HepG2 (cell line): ENCODE results near the gene GPAT3. TPM values are rescaled to one million over a fixed set of nuclear protein-coding genes. Genes with fewer than 3 reads are reported as not detected.
A peak's percentile ranks its signal among the peaks of the same experiment; 100 is the strongest.

Experiments
- ARID2 ChIP-seq: sonication (generic); formaldehyde crosslinking; IDR thresholded peaks from 2 replicates; pipeline ENCODE4 v1.8.1; 2022; ENCODE audit warnings: mild to moderate bottlenecking, missing genetic modification reagents, borderline replicate concordance
- ATF7-NPFF ChIP-seq: sonication (generic); formaldehyde crosslinking; IDR thresholded peaks from 2 replicates; pipeline ENCODE4 v1.8.1; 2023; ENCODE audit warnings: mild to moderate bottlenecking, low read depth, missing genetic modification reagents, moderate library complexity
- E2F1 ChIP-seq: sonication (generic); formaldehyde crosslinking; IDR thresholded peaks from 2 replicates; pipeline ENCODE4 v1.5.0; 2020; ENCODE audit warnings: missing genetic modification reagents
- HCFC1 ChIP-seq: fragments of 150-350 bp; IDR thresholded peaks from 2 replicates; pipeline ENCODE4 v1.6.1; 2014; ENCODE audit warnings: low read depth, low read length
- HIC2 ChIP-seq: sonication (generic); formaldehyde crosslinking; IDR thresholded peaks from 2 replicates; pipeline ENCODE4 v1.9.0; 2022; ENCODE audit warnings: low read depth, missing genetic modification reagents
- MEF2D ChIP-seq: sonication (generic); formaldehyde crosslinking; IDR thresholded peaks from 2 replicates; pipeline ENCODE4 v1.5.1; 2020; ENCODE audit warnings: mild to moderate bottlenecking, missing genetic modification reagents
- PHF8 ChIP-seq: sonication (generic); formaldehyde crosslinking; IDR thresholded peaks from 2 replicates; pipeline ENCODE4 v1.5.0; 2020; ENCODE audit warnings: missing genetic modification reagents
- ZBTB1 ChIP-seq: sonication (generic); formaldehyde crosslinking; IDR thresholded peaks from 2 replicates; pipeline ENCODE4 v1.4.0; 2020; ENCODE audit warnings: missing genetic modification reagents, borderline replicate concordance
- ZKSCAN5 ChIP-seq: sonication (generic); formaldehyde crosslinking; IDR thresholded peaks from 2 replicates; pipeline ENCODE4 v1.5.1; 2020; ENCODE audit warnings: mild to moderate bottlenecking, missing genetic modification reagents
- ZNF432 ChIP-seq: sonication (generic); formaldehyde crosslinking; IDR thresholded peaks from 2 replicates; pipeline ENCODE4 v1.5.0; 2020; ENCODE audit warnings: missing genetic modification reagents, mild to moderate bottlenecking, borderline replicate concordance
- ZNF607 ChIP-seq: sonication (generic); formaldehyde crosslinking; IDR thresholded peaks from 2 replicates; pipeline ENCODE4 v1.5.1; 2020; ENCODE audit warnings: missing genetic modification reagents, mild to moderate bottlenecking, borderline replicate concordance
- ZNF660 ChIP-seq: sonication (generic); formaldehyde crosslinking; IDR thresholded peaks from 2 replicates; pipeline ENCODE4 v1.5.1; 2020; ENCODE audit warnings: mild to moderate bottlenecking, low read depth, missing genetic modification reagents, borderline replicate concordance
- ZNF704 ChIP-seq: sonication (generic); formaldehyde crosslinking; IDR thresholded peaks from 2 replicates; pipeline ENCODE4 v1.8.1; 2023; ENCODE audit warnings: mild to moderate bottlenecking, inconsistent platforms, moderate library complexity, missing genetic modification reagents, borderline replicate concordance
- ZNF747 ChIP-seq: sonication (generic); formaldehyde crosslinking; IDR thresholded peaks from 2 replicates; pipeline ENCODE4 v1.8.1; 2023; ENCODE audit warnings: missing genetic modification reagents, mild to moderate bottlenecking, borderline replicate concordance
- ZUFSP ChIP-seq: sonication (generic); formaldehyde crosslinking; IDR thresholded peaks from 2 replicates; pipeline ENCODE4 v1.9.0; 2021; ENCODE audit warnings: missing genetic modification reagents, mild to moderate bottlenecking, borderline replicate concordance
- polyA plus RNA-seq, 8 experiments: library from polyadenylated mRNA; depleted of rRNA in 3 of 8; stranded (reverse) in 7 of 8; unstranded in 1 of 8; fragments of >200 nt; fragmentation: Illumina TruSeq in 4 of 8; extraction: Trizol in 4 of 8; gene quantifications; 2 replicates each; pipeline versions ENCODE4 v1.2.1 to v1.2.3, GENCODE V29; 2011 to 2016; ENCODE audit warnings: low read depth in 4 of 8, missing spikeins in 1 of 8, mixed read lengths in 1 of 8; ENCODE audit not compliant: insufficient read depth in 1 of 8
- total RNA-seq, 5 experiments: library from RNA; depleted of rRNA; stranded (reverse); fragments of >200 nt; fragmentation: Illumina TruSeq; extraction: Trizol; gene quantifications; 2 replicates each; pipeline ENCODE4 v1.2.3, GENCODE V29; 2016; ENCODE audit warnings: low read depth in 1 of 5
- TF ChIP-seq, protein P1 (sequence below): sonication (generic); formaldehyde crosslinking; IDR thresholded peaks from 2 replicates; pipeline ENCODE4 v1.8.1; 2022; ENCODE audit warnings: low read depth, mild to moderate bottlenecking, missing genetic modification reagents
- TF ChIP-seq, protein P2 (sequence below): sonication (generic); formaldehyde crosslinking; IDR thresholded peaks from 2 replicates; pipeline ENCODE4 v1.4.0; 2020; ENCODE audit warnings: missing genetic modification reagents

GPAT3 gene
- total and polyA plus RNA-seq, 2 of the 13 experiments (the other 11 are each of a cell fraction or from before 2014, with no cell fraction given), result 2.4 to 2.6 TPM

- TF ChIP-seq, protein P1, sequence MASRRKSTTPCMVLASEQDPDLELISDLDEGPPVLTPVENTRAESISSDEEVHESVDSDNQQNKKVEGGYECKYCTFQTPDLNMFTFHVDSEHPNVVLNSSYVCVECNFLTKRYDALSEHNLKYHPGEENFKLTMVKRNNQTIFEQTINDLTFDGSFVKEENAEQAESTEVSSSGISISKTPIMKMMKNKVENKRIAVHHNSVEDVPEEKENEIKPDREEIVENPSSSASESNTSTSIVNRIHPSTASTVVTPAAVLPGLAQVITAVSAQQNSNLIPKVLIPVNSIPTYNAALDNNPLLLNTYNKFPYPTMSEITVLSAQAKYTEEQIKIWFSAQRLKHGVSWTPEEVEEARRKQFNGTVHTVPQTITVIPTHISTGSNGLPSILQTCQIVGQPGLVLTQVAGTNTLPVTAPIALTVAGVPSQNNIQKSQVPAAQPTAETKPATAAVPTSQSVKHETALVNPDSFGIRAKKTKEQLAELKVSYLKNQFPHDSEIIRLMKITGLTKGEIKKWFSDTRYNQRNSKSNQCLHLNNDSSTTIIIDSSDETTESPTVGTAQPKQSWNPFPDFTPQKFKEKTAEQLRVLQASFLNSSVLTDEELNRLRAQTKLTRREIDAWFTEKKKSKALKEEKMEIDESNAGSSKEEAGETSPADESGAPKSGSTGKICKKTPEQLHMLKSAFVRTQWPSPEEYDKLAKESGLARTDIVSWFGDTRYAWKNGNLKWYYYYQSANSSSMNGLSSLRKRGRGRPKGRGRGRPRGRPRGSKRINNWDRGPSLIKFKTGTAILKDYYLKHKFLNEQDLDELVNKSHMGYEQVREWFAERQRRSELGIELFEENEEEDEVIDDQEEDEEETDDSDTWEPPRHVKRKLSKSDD (CRISPR knock-in tag), result no peak
- TF ChIP-seq MEF2D (no peak), ZKSCAN5 (CRISPR knock-in tag) (no peak), HCFC1 (no peak), PHF8 (CRISPR knock-in tag) (no peak; the same call in 1 of the 2 replicates), ARID2 (no peak), ZBTB1 (CRISPR knock-in tag) (no peak), ZNF432 (CRISPR knock-in tag) (no peak), ZNF704 (no peak), ATF7-NPFF (CRISPR knock-in tag) (no peak), E2F1 (CRISPR knock-in tag) (no peak), ZUFSP (no peak), ZNF747 (CRISPR knock-in tag) (no peak), ZNF607 (CRISPR knock-in tag) (no peak), ZNF660 (CRISPR knock-in tag) (no peak), HIC2 (peak; percentile 86)
- TF ChIP-seq, protein P2, sequence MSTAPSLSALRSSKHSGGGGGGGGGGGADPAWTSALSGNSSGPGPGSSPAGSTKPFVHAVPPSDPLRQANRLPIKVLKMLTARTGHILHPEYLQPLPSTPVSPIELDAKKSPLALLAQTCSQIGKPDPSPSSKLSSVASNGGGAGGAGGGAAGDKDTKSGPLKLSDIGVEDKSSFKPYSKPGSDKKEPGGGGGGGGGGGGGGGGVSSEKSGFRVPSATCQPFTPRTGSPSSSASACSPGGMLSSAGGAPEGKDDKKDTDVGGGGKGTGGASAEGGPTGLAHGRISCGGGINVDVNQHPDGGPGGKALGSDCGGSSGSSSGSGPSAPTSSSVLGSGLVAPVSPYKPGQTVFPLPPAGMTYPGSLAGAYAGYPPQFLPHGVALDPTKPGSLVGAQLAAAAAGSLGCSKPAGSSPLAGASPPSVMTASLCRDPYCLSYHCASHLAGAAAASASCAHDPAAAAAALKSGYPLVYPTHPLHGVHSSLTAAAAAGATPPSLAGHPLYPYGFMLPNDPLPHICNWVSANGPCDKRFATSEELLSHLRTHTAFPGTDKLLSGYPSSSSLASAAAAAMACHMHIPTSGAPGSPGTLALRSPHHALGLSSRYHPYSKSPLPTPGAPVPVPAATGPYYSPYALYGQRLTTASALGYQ (CRISPR knock-in tag), result no peak
Observed at GRCh38 chr4:83535520-83536361, at the start of gene GPAT3 (continued).
